ENCODE results near the gene YAF2. TPM values are rescaled to one million over a fixed set of nuclear protein-coding genes. Genes with fewer than 3 reads are reported as not detected.
"Not testable (repeated sequence)": the region's sequence is repeated elsewhere in the genome, so short reads cannot be mapped to it uniquely, and the experiment has no call there.

YAF2 gene
- total RNA-seq, 4 donors from 2014 or later: 12.5 to 26.5 (median 13.4) TPM

- Histone ChIP-seq H3K9me3 (no peaks in the 10 kb centered on the region), H3K36me3 (no peaks in the 10 kb centered on the region), H3K4me3 (no peak overlapping the region), H3K27me3 (no peaks in the 10 kb centered on the region), H3K4me1 (no peaks in the 10 kb centered on the region), H3K27ac (no peak overlapping the region)
- DNase-seq (ENCODE audit: low spot score in 2 of 2): no peak
- no peak for TF ChIP-seq EP300 (IDR thresholded peaks at IDR 0.05)
- no peak for TF ChIP-seq POLR2A (IDR thresholded peaks at IDR 0.05)
- no peak for TF ChIP-seq CTCF (IDR thresholded peaks at IDR 0.05)
- no peak for TF ChIP-seq POLR2AphosphoS5 (IDR thresholded peaks at IDR 0.05)
- 92% methylated on average over 4 of the region's 4 CpGs for WGBS
Observed at GRCh38 chr12:42259699-42260098, 21.7 kb upstream of the YAF2 start.

- H3K27me3 ChIP-seq: no peaks in the 10 kb centered on the region
- H3K9me3 ChIP-seq: no peaks in the 10 kb centered on the region
- TF ChIP-seq POLR2A (IDR thresholded peaks at IDR 0.05): no peak
- no peak for TF ChIP-seq CTCF (IDR thresholded peaks at IDR 0.05)
- TF ChIP-seq EP300 (IDR thresholded peaks at IDR 0.05): no peak
- no peak for TF ChIP-seq POLR2AphosphoS5 (IDR thresholded peaks at IDR 0.05)
- H3K36me3 ChIP-seq: no peaks in the 10 kb centered on the region
- H3K4me3 ChIP-seq: no peak overlapping the region
- no peak for DNase-seq (ENCODE audit: low spot score in 2 of 2)
- no peak overlapping the region for H3K27ac ChIP-seq
- H3K4me1 ChIP-seq: no peaks in the 10 kb centered on the region
Observed at GRCh38 chr12:42255866-42256261, 17.8 kb upstream of the YAF2 start.

GRCh38 chr12:42255221-42255865 lies 17.3 kb upstream of the YAF2 start:
- no peaks in the 10 kb centered on the region for H3K9me3 ChIP-seq
- H3K4me3 ChIP-seq: no peak overlapping the region
- 100% methylated on average over 2 of the region's 2 CpGs for WGBS
- H3K36me3 ChIP-seq: no peaks in the 10 kb centered on the region
- no peaks in the 10 kb centered on the region for H3K27me3 ChIP-seq
- H3K27ac ChIP-seq: no peak overlapping the region
- no peak for DNase-seq (ENCODE audit: low spot score in 2 of 2)
- no peak for TF ChIP-seq POLR2A (IDR thresholded peaks at IDR 0.05)
- no peak for TF ChIP-seq POLR2AphosphoS5 (IDR thresholded peaks at IDR 0.05)
- no peak for TF ChIP-seq CTCF (IDR thresholded peaks at IDR 0.05)
- TF ChIP-seq EP300 (IDR thresholded peaks at IDR 0.05): no peak
- H3K4me1 ChIP-seq: no peaks in the 10 kb centered on the region

- H3K36me3 ChIP-seq; H3K9me3 ChIP-seq; H3K27me3 ChIP-seq; DNase-seq (ENCODE audit: low spot score in 2 of 2); H3K27ac ChIP-seq; H3K4me3 ChIP-seq; H3K4me1 ChIP-seq: not testable (repeated sequence)
- WGBS: 97% methylated on average over 1 of the region's 1 CpG
Observed at GRCh38 chr12:42252645-42253044, 14.6 kb upstream of the YAF2 start.

GRCh38 chr12:42249033-42249432 lies 11.0 kb upstream of the YAF2 start:
- 77% methylated on average over 3 of the region's 3 CpGs for WGBS
- H3K4me1 ChIP-seq: not testable (repeated sequence)

GRCh38 chr12:42240131-42240750 lies 2.2 kb upstream of the YAF2 start:
- Histone ChIP-seq H3K27me3 (no peaks in the 10 kb centered on the region), H3K4me1 (peaks cover 27% of the 10 kb centered on the region), H3K36me3 (no peaks in the 10 kb centered on the region), H3K27ac (no peak overlapping the region), H3K9me3 (no peaks in the 10 kb centered on the region), H3K4me3 (no peak overlapping the region)
- TF ChIP-seq CTCF (IDR thresholded peaks at IDR 0.05) (no peak), POLR2A (IDR thresholded peaks at IDR 0.05) (no peak), POLR2AphosphoS5 (IDR thresholded peaks at IDR 0.05) (no peak)
- no peak for DNase-seq (ENCODE audit: low spot score in 2 of 2)
- 94% methylated on average over 11 of the region's 11 CpGs for WGBS

More at GRCh38 chr12:42249033-42249432, 11.0 kb upstream of the YAF2 start:
- not testable (repeated sequence) for H3K27me3 ChIP-seq; H3K36me3 ChIP-seq; H3K9me3 ChIP-seq; DNase-seq (ENCODE audit: low spot score in 2 of 2); H3K27ac ChIP-seq; H3K4me3 ChIP-seq

All from suprapubic skin (tissue), 4 donors.